Measurements from ENCODE around the gene CD70.
"Not testable (repeated sequence)": the region's sequence is repeated elsewhere in the genome, so short reads cannot be mapped to it uniquely, and the experiment has no call there.

The CD70 gene

DNA sequence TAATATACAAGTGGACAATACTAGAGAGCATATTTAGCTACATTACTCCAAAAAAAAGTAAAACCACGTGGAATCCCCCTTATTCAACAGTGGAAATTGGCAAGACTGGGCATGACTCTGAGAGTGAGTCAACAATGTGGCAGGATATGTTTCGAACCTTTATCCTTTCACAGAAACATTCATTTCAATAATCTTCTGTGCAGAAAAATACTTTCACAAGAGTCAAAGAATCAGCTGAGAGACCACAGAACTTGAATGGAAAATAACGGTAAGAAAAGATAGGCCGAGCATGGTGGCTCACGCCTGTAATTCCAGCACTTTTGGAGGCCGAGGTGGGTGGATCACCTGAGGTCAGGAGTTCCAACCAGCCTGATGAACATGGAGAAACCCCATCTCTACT lies 25.1 kb upstream of the CD70 start:
- no peak for DNase-seq (ENCODE audit: low read depth)
- no peak overlapping the region for H3K4me3 ChIP-seq (ENCODE audit: low read depth, low read length)
- TF ChIP-seq, protein P1, sequence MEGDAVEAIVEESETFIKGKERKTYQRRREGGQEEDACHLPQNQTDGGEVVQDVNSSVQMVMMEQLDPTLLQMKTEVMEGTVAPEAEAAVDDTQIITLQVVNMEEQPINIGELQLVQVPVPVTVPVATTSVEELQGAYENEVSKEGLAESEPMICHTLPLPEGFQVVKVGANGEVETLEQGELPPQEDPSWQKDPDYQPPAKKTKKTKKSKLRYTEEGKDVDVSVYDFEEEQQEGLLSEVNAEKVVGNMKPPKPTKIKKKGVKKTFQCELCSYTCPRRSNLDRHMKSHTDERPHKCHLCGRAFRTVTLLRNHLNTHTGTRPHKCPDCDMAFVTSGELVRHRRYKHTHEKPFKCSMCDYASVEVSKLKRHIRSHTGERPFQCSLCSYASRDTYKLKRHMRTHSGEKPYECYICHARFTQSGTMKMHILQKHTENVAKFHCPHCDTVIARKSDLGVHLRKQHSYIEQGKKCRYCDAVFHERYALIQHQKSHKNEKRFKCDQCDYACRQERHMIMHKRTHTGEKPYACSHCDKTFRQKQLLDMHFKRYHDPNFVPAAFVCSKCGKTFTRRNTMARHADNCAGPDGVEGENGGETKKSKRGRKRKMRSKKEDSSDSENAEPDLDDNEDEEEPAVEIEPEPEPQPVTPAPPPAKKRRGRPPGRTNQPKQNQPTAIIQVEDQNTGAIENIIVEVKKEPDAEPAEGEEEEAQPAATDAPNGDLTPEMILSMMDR (conservative IDR thresholded peaks at IDR 0.05; ENCODE audit: low read depth, low read length): no peak

DNA sequence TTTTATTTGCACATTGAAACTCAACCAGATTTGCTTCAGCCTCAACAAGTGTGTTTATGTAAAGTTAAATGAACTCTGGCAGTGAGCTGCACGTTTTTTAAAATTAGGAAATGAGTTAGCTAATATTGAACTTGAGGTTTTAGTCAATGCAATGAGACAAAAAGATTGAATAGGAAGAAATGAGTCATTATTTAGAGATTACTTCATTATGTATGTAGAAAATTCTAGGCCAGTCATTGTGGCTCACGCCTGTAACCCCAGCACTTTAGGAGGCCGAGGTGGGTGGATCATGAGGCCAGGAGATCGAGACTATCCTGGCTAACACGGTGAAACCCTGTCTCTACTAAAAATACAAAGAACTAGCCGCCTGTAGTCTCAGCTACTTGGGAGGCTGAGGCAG lies 22.8 kb upstream of the CD70 start:
- DNase-seq (ENCODE audit: low read depth): no peak
- no peak overlapping the region for H3K4me3 ChIP-seq (ENCODE audit: low read depth, low read length)
- TF ChIP-seq, protein P1 (conservative IDR thresholded peaks at IDR 0.05; ENCODE audit: low read depth, low read length): no peak

DNA sequence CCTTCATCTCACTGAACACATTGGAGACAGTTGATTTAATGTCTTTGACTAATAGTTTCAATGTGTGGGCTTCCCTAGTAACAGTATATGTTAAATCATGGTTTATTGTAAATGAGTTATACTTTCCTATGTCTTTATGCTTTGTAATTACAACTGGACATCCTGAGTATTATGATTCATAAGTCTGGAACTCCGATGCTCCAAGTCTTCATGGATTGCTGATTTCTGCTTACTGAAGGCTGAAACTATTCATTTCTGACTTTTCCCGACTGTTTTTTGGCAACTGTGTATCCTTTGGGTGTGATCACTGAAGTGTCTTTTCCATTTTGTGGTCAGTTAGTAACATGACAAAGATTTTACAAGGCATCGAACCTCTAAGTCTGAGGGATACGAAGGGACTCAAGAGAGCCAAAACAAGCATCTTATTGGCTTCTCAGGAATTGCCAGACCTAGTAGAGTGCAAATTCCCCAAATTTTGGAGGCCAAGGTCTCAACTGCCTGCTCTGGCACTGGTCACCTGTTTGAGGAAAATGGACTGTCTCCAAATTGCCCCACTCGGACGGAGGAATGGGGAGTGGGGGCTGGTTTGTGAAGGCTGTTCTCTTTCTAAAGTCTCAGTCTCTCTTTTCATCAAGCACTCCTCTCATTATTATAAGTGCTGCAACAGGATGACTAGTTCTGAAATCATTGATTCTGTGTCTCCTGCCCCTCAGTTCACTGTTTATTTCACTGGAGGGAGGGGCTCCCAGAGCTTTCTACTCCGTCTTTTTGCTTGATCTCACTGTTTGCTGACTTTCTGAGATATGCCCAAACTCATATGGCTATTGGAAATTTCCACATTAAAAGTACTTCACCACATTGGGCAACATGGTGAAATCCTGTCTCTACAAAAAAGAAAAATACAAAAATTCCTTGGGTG lies 20.2 kb upstream of the CD70 start:
- DNase-seq (ENCODE audit: low read depth): peak; percentile 59
- H3K4me3 ChIP-seq (ENCODE audit: low read depth, low read length): no peak overlapping the region
- TF ChIP-seq, protein P1 (conservative IDR thresholded peaks at IDR 0.05; ENCODE audit: low read depth, low read length): no peak

DNA sequence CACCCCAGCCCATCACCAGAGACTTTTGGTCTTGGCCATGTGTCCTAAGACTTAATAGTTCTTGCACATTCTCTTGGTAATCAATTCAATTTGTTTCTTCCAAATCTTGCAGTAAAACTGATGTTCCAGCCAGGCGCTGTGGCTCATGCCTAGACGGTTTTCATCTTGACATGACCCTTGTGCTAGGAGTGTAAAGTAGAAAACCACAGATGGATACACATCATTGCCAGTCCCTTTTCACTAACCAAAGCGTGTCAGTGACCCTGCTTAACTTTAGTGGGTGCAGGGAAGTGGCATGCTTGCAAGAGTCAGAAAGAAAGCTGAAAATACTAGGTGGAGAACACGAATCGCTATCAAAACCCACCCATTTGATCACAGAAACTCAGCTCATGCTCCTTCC lies 18.0 kb upstream of the CD70 start:
- DNase-seq (ENCODE audit: low read depth): no peak
- no peak overlapping the region for H3K4me3 ChIP-seq (ENCODE audit: low read depth, low read length)
- TF ChIP-seq, protein P1 (conservative IDR thresholded peaks at IDR 0.05; ENCODE audit: low read depth, low read length): no peak

DNA sequence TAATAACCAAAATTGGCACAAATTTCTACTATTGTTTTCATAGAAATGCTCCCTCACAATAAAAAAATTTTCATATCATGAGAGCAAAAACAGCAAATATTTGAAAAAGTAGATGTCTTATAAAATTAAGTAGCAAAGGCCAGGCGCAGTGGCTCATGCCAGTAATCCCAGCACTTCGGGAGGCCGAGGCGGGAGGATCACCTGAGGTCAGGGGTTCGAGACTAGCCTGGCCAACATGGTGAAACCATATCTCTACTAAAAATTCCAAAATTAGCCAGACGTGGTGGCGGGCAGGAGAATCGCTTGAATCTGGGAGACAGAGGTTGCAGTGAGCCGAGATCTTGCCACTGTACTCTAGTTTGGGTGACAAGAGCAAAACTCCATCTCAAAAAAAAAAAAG lies 17.2 kb upstream of the CD70 start:
- not testable (repeated sequence) for DNase-seq (ENCODE audit: low read depth); H3K4me3 ChIP-seq (ENCODE audit: low read depth, low read length)

DNA sequence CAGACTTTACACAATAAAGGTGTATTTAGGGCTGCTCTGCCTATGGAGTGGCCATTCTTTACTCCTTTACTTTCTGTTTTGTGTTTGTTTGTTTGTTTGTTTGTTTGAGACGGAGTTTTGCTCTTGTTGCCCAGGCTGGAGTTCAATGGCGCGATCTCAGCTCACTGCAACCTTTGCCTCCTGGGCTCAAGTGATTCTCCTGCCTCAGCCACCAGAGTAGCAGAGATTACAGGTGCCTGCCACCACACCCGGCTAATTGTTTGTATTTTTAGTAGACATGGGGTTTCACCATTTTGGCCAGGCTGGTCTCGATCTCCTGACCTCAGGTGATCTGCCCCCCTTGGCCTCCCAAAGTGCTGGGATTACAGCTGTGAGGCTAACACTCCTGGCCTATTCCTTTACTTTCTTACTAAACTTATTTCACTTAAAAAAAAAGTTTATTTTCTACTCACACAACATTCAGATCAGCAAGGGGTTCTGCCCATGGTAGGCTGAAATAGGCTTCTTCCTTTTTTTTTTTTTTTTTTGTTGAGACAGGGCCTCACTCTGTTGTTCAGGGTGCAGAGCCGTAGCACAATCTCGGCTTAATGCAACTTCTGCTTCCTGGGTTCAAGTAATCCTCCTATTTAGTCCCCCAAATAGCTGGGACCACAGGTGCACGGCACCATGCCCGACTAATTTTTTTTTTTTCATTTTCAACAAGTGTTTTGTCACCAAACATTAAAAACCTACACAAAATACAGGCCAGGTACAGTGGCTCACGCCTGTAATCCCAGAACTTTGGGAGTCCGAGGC lies 15.5 kb upstream of the CD70 start:
- DNase-seq (ENCODE audit: low read depth); H3K4me3 ChIP-seq (ENCODE audit: low read depth, low read length): not testable (repeated sequence)

DNA sequence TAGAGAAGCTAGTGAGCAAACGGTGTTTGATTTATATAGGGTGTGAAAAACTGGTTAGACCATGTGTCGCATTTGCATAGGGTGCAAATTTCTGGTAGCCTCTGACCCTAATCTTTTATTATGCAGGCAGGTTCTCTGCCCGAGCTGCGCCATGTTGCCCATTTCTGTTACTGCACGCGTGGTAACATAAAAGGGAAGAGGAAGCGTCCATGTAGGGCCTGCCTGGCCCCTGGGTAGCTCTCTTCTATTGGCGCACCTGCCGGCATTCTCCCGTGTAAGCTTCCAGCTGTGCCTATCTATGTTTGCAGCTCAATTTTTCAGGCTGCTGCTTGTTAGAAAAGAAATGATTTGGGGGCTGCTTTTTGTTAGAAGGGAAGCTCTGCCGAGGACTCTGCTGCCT lies 14.0 kb upstream of the CD70 start:
- no peak overlapping the region for H3K4me3 ChIP-seq (ENCODE audit: low read depth, low read length)
- TF ChIP-seq, protein P1 (conservative IDR thresholded peaks at IDR 0.05; ENCODE audit: low read depth, low read length): no peak
- DNase-seq (ENCODE audit: low read depth): no peak

DNA sequence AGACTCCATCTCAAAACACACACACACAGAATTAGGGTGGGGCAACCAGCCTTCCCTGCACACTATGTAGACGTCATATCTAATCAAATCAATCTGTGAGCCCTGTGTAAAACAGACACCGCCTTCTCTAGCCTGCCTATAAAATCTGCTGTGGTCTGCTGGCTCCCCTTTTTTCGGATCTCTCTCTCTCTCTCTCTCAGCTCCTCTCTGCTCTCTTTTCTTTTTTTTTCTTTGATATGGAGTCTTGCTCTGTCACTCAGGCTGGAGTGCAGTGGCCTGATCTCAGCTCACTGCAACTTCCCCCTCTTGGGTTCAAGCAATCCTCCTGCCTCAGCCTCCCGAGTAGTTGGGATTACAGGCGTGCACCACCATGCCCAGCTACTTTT lies 11.8 kb upstream of the CD70 start:
- H3K4me3 ChIP-seq (ENCODE audit: low read depth, low read length): no peak overlapping the region
- TF ChIP-seq, protein P1 (conservative IDR thresholded peaks at IDR 0.05; ENCODE audit: low read depth, low read length): no peak
- no peak for DNase-seq (ENCODE audit: low read depth)

DNA sequence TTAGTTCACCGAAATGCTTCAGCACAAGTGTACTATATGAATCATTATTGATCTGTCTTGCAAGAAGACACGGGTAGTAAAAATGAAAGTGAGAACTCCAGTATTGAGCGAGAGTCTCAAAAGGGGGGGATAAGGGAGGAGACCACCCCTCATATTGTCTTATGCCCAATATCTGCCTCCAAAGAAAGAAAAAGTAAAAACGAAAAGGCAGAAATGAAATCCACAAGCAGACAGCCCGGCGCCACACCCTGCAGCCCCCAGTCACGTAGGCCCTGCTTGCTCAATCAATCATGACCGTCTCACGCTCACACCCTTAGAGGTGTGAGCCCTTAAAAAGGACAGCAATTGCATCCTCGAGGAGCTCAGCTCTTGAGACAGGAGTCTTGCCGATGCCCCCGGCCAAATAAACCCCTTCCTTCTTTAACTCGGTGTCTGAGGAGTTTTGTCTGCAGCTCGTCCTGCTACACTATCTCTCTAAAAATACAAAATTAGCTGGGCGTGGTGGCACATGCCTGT lies 10.6 kb upstream of the CD70 start:
- DNase-seq (ENCODE audit: low read depth); H3K4me3 ChIP-seq (ENCODE audit: low read depth, low read length): not testable (repeated sequence)

DNA sequence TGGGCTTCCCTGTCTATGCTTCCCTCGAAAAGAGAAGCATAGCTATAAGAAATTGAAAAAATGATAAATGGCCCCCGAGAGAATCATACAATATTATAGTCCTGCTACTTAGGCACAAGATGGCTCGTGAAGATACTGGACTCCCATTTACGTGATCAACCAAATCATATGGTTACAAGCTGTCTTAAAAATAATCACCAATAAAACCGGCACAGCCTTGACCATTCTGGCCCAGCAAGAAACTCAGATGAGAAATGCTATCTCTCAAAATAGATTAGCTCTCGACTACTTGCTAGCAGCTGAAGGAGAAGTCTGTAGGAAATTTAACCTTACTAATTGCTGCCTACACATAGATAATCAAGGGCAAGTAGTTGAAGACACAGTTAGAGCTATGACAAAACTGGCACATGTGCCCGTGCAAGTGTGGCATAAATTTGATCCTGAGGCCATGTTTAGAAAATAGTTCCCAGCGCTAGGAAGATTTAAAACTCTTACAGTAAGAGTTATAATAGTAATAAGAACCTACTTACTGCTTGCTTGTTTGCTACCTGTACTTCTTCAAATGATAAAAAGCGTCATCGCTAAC lies 10.1 kb upstream of the CD70 start:
- not testable (repeated sequence) for DNase-seq (ENCODE audit: low read depth); H3K4me3 ChIP-seq (ENCODE audit: low read depth, low read length)

Data from choroid plexus epithelial cell (primary cell).